ENCODE measurements around the gene ORAI3. TPM values are rescaled to one million over a fixed set of nuclear protein-coding genes. Genes with fewer than 3 reads are reported as not detected.

The ORAI3 gene
- polyA plus RNA-seq, 1 experiment = 37.1 TPM

- Histone ChIP-seq H3K36me3 (ENCODE audit: control insufficient read depth, insufficient read depth, low read length) (peaks cover 3% of the 10 kb centered on the region), H3K4me3 (ENCODE audit: low read depth, low read length) (peak overlapping the region; percentile 57), H3K27me3 (ENCODE audit: control insufficient read depth, insufficient read depth, low read length) (no peaks in the 10 kb centered on the region)
- no peak for DNase-seq (ENCODE audit: low read depth)
- ChIA-PET CTCF (interaction anchor here (1.3 to 2.7 kb wide), 2 partner anchors 63 to 77 kb away, joined by 3 to 19 read pairs; no protein-coding TSS in a partner anchor), POLR2A (no interaction called here)
- TF ChIP-seq CTCF (IDR thresholded peaks at IDR 0.05; ENCODE audit: insufficient read depth, low read depth, low read length) = no peak
These were observed 27.5 kb upstream of the ORAI3 start for GRCh38 chr16:30921459-30921747.

GRCh38 chr16:30921748-30922419 is 27.0 kb upstream of the ORAI3 start:
- no peaks in the 10 kb centered on the region for H3K27me3 ChIP-seq (ENCODE audit: control insufficient read depth, insufficient read depth, low read length)
- H3K36me3 ChIP-seq (ENCODE audit: control insufficient read depth, insufficient read depth, low read length) = peaks cover 4% of the 10 kb centered on the region
- CTCF ChIA-PET = interaction anchor here (0.8 to 2.7 kb wide), 5 partner anchors 13 to 83 kb away, joined by 3 to 19 read pairs (median 4); no protein-coding TSS in a partner anchor
- no peak for DNase-seq (ENCODE audit: low read depth)
- peak; percentile 91 for TF ChIP-seq CTCF (IDR thresholded peaks at IDR 0.05; ENCODE audit: insufficient read depth, low read depth, low read length)
- H3K4me3 ChIP-seq (ENCODE audit: low read depth, low read length) = peak overlapping the region; percentile 57
- POLR2A ChIA-PET = interaction anchor here (0.6 kb wide), 1 partner anchor 13 kb away, joined by 11 read pairs; no protein-coding TSS in a partner anchor

GRCh38 chr16:30922420-30922959 is 26.4 kb upstream of the ORAI3 start:
- H3K27me3 ChIP-seq (ENCODE audit: control insufficient read depth, insufficient read depth, low read length) = no peaks in the 10 kb centered on the region
- TF ChIP-seq CTCF (IDR thresholded peaks at IDR 0.05; ENCODE audit: insufficient read depth, low read depth, low read length) = no peak
- peak; percentile 99 for DNase-seq (ENCODE audit: low read depth)
- peaks cover 8% of the 10 kb centered on the region for H3K36me3 ChIP-seq (ENCODE audit: control insufficient read depth, insufficient read depth, low read length)
- peak overlapping the region; percentile 57 for H3K4me3 ChIP-seq (ENCODE audit: low read depth, low read length)
- POLR2A ChIA-PET = interaction anchor here (0.6 kb wide), 1 partner anchor 14 kb away, joined by 11 read pairs; no protein-coding TSS in a partner anchor
- CTCF ChIA-PET = interaction anchor here (0.8 to 1.0 kb wide), 4 partner anchors 13 to 83 kb away, joined by 3 to 6 read pairs (median 4); no protein-coding TSS in a partner anchor

- TF ChIP-seq CTCF (IDR thresholded peaks at IDR 0.05; ENCODE audit: insufficient read depth, low read depth, low read length) = no peak
- POLR2A ChIA-PET = no interaction called here
- peak overlapping the region; percentile 79 for H3K4me3 ChIP-seq (ENCODE audit: low read depth, low read length)
- CTCF ChIA-PET = no interaction called here
- peak; percentile 98 for DNase-seq (ENCODE audit: low read depth)
- peaks cover 10% of the 10 kb centered on the region for H3K36me3 ChIP-seq (ENCODE audit: control insufficient read depth, insufficient read depth, low read length)
- no peaks in the 10 kb centered on the region for H3K27me3 ChIP-seq (ENCODE audit: control insufficient read depth, insufficient read depth, low read length)
These were observed 25.8 kb upstream of the ORAI3 start for GRCh38 chr16:30922960-30923535.

- CTCF ChIA-PET = interaction anchor here (1.5 to 1.8 kb wide), 3 partner anchors 12 to 79 kb away, joined by 4 to 16 read pairs (median 9); no protein-coding TSS in a partner anchor
These were observed 25.3 kb upstream of the ORAI3 start, which contains the start of gene FBXL19 for GRCh38 chr16:30923554-30924075. Gene FBXL19, plus strand, starts transcription at chr16:30923572. Its CDS starts 2,183 bp downstream, at chr16:30925755.

More at GRCh38 chr16:30923554-30924075, 25.3 kb upstream of the ORAI3 start, which contains the start of gene FBXL19:
- TF ChIP-seq CTCF (IDR thresholded peaks at IDR 0.05; ENCODE audit: insufficient read depth, low read depth, low read length) = no peak
- Histone ChIP-seq H3K36me3 (ENCODE audit: control insufficient read depth, insufficient read depth, low read length) (peaks cover 13% of the 10 kb centered on the region), H3K27me3 (ENCODE audit: control insufficient read depth, insufficient read depth, low read length) (no peaks in the 10 kb centered on the region), H3K4me3 (ENCODE audit: low read depth, low read length) (peak within 1 kb of the TSS; percentile 79)
- POLR2A ChIA-PET = interaction anchor here (0.5 kb wide), 1 partner anchor 20 kb away, joined by 7 read pairs; no protein-coding TSS in a partner anchor
- no peak for DNase-seq (ENCODE audit: low read depth)

Measured in BJ (cell line).